Stimulated activated naive CD8-positive, alpha-beta T cell treated with anti-CD3 and anti-CD28 coated beads, Interleukin-15, Interleukin-2, amounts not matched to agents 100 U/mL and 50 U/mL, for 24 hours (primary cell): Measurements from ENCODE around the gene DOCK4.

Experiments
- ATAC-seq: fragments of 150-1000 bp; cut with Tn5 transposase; one replicate; pipeline ENCODE4 v1.10.0; 2021
- DNase-seq: peaks from one replicate; pipeline ENCODE4 v3.0.0; 2021

The DOCK4 gene

DNA sequence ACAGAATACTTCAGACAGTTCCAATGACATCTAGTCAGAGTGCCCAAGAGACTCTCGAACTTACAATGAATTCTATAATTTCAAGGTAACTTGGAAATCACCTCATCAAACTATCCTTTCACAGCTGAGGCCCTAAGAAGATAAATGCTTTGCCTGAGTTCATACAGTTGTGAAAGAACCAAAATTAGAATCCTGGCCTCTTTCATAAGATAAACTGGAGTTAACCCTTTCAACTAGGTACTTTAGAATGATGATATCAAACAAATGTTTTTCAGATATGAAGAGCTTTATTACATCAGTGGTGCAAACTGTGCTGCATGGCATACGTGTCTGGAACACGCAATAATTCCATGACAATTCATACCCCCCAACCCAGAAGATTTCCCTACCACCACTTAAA lies 17.9 kb downstream of the DOCK4 start:
- ATAC-seq = no peak
- no peak for DNase-seq

DNA sequence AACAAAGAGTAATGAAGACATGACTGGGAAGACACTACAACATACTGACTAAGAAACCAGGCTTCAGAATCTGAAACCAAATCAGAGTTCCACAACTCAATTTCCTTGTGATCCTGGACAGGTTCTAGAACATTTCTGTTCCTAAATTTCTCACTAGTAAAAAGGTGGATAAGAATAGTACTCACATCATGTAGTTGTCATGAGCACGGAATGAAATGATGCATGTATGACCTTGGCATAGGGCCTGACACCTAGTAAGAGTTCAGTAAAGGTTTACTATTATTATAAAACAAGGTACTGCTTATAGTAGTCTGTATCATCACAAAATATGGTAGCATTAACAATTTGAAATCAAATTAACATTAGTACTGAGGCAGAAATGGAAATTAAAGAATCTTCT lies 19.9 kb downstream of the DOCK4 start:
- DNase-seq = no peak
- no peak for ATAC-seq

DNA sequence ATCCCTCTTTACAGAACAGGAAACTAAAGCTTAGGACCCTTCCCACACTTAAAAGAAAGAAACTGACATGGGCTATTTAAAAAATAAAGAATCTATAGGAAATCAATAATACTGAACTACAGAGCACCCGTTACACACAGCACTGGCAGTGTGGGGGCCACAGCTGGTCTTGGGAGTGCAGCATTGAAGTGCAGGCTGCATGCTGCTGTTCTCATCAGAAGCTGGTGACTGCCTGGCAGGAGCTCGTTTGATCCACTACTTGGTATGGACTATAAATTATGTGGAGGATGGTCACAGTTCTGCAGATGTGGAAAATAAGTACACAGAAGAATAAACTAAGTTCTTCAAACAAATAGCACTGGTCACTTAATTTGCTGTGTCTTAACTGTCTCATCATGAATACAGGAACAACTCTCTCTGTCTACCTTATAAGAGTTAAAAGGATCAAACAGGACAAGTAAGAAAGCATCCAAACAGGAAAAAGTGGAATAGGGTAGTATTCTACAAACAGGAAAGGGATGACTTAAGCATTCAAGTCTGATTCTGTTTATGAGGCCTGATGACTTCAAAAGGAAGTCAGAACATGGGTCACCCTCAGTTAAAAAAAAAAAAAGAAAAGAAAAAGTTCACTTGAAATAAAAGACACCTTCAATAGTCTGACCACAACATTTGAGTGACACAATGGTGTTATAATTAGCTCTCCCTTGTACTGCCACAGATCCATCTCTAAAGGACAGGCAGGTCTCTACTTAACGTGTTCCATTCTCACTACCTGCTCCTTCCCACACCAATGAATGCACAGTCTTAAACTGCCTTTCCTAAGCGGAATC lies 21.0 kb downstream of the DOCK4 start:
- DNase-seq (no peak), ATAC-seq (no peak)

DNA sequence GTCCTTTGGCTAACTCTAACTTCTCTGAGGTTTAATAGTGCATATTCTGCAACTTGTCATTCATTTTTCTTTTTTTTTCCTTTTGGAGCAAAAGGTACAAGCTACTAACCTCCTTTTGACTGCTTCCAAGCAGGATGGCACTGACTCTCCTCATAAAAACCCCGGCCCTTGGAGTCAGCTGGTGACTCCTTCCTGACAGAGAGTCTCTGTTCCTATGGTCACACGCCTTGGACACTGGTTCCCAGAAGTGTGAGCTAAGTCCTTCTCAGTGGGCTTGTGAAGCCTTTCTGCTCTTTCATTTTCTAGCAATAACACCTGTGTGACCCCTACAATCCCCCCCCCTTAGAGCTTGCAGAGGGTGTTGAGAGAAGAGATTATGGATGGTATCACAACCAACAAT lies 21.7 kb downstream of the DOCK4 start:
- DNase-seq = no peak
- ATAC-seq = no peak

DNA sequence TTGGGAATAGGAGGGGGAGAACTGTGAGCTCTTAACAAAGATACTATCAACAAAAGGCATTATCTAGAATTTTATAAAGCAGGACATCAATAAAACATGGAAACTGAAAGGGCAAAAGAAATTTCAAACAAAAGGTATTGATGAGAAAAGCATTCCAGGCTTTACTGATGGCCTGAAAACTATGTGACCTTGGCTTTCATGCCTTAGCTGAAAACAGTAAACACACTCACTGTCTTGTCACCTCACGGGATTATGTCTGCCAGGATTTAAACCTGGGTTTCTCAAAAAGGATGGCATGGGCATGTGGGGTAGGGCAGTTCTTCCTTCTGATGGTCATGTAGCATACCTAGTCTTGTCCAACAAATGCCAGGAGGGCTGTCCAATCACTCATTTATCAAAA lies 22.9 kb downstream of the DOCK4 start:
- ATAC-seq (no peak), DNase-seq (no peak)

DNA sequence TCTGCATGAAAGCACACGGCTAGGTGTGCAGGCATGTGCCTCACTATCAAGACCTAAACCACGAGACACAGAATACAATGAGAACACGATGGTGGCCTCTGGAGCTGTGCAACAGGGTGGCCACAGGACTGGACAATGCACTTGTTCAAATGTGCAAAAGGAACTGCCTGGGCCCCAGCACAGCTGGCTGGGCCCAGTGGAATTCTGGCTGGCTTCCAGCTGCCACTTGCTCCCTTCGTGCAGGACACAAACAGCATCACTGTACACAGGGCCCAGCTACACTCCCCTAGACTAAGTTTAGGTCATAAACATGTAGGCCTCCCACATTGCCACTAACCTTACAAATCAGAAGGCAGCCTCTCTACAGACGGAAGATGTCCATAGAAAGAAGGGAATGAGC lies 23.4 kb downstream of the DOCK4 start:
- DNase-seq (no peak), ATAC-seq (no peak)

DNA sequence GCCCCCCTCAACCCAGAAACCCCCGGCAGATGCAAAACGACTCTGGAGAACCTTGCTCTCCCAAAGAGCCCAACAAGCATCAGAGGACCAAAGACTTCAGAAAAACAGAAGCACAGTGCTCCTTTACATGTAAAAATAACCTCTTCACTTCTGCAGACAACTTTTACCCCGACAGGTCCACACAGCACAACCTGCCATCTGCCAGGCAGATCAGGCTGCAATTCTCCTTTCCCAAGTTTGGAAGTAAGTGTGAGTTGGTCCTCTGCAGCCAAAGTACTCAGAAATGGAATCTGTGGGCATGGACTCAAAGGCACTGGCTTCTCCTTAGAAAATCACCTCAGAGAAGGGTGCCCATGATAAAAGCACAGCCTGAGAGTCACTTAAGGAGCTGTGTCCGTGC lies 26.0 kb downstream of the DOCK4 start:
- no peak for ATAC-seq
- DNase-seq = no peak

DNA sequence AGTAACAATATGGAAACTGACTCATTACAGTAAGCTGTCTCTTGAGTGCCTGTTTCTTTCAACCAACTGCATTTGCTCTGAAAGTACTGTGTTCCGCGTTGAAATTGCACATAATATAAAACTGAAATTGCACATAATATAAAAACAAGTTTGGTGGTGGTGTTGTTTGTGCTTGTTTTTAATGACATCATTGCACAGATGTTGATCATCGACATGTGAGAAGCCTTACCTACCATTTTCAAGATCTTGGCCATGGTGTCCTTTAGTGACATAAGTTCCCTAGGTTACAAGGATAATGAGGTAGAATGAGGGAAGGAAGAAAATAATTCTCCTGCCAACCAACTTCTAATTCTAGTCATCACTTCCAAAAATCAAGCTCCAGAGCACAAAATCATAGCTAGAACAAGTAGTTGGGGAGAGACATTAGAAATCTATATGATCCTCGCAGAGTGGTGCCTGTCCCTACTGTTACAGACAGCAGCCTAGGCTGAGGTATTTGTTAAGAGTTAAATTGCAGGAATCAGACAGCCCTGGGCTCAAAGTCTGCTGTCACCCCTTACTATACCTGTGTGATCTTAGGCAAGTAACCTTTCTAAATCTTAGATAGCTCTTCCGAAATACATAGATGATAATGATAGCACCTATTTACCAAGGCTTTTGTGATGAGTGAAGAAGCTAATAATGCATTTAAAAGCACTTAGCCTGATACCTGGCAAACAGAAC lies 29.3 kb downstream of the DOCK4 start:
- ATAC-seq (no peak), DNase-seq (no peak)

DNA sequence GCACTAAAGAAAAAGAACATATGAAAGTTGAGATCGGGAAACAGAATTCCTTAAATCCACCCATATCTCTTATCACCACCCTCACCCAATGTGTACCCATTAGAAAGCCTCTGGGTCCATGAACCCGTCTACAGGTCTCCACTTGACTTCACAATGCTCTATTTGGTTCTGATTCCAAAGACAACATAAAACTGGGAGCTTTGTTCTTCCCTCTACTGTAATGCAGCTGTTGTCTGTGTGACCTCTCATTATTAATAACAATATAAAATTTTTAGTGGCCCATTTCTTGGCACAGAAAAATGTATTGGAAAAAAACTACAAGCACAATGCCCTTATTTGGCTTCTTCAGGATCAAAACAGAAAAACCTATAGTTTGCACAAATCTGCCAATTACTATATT lies 30.0 kb downstream of the DOCK4 start:
- ATAC-seq = no peak
- DNase-seq = no peak

DNA sequence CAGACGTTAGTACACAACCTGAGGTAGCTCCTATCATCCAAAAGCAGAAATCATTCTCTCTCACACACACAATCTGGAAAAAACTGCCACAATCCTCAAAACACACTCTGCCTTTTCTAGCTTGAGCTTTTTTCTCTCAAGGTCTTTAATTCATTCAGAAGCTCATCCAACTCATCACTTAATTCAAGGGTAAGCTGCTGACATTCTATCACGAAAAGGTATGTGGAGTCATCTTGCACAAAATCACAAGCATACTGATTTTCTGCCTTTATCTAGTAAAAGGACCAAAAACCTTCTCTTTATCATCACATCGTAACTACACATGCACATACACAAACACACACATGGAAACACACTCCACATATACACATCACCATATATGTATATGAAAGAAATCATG lies 32.0 kb downstream of the DOCK4 start:
- ATAC-seq = no peak
- no peak for DNase-seq

DNA sequence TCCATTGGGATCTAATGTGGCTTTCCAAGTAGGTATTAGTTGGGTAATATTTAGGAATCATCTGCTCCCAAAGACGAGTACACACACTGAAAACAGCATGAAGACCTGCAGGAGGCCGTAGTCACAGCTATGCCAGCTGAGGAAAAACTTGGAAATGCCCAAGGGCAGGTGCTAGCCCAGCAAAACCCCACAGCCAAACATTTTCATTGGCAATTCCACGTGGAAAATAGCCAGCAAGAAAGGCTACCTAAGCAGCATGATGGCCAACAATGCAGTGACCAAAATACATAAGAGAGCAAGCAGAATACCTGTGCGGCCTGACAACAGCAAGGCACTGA lies 32.7 kb downstream of the DOCK4 start:
- DNase-seq (no peak), ATAC-seq (no peak)

DNA sequence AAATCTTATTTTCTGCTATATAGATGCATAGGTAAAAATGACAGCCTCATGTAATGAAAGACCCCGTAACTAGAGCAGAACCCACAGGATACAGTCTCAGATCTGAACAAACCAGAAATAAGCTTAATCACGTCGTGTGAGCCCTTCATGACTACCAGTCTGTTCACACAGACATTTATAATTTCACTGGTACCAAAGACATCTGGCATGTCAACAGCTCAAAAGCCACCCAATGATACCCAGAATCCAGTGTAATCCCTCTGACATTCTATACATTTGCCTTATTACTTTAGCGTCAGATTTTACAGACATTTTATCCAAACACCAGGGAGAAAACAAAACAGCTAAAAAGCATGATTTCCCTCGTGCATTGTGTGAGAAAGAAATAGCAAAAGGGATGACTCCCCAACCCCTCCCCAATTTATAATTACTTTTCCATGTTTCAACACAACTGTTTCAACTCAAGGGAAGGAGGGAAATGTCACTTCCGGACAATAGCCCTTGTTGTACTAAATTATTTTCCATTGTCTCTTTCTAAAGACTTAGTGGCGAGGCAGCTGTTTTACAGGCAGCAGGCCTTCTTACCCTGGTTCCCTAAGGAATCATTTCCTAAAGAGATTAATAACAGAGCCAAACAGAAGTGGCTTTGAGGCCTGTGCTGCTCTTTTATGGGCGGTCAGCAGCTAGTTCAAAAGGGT lies 33.2 kb downstream of the DOCK4 start:
- DNase-seq = no peak
- no peak for ATAC-seq

DNA sequence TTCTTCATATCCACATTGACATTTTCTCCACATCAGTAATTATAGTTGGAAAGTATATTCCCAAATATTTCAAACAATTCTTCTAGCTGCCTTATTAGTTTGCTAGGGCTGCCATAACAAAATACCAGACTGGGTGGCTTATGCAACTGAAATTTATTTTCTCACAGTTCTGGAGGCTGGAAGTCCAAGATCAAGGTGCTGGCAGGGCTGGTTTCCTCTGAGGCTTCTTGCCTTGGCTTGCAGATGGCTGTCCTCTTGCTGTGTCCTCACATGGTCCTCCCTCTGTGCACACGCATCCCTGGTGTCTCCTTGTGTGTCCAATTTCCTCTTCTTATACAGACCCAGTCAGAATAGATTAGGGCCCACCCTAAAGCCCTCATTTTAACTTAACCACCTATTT lies 34.5 kb downstream of the DOCK4 start:
- DNase-seq = no peak
- ATAC-seq = no peak

DNA sequence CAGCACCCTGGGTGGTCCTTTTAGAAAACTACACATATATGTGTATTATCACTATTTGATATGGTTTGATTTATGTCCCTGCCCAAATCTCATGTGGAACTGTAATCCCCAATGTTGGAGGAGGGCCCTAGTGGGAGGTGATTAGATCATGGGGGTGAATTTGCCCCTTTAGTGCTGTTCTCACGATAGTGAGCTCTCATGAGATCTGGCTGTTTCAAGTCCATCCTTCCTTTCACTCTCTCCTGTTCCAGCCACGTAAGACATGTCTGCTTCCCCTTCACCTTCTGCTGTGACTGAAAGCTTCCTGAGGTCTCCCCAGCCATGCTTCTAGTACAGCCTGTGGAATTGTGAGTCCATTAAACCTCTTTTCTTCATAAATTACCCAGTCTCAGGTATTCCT lies 37.3 kb downstream of the DOCK4 start:
- no peak for ATAC-seq
- DNase-seq = no peak

DNA sequence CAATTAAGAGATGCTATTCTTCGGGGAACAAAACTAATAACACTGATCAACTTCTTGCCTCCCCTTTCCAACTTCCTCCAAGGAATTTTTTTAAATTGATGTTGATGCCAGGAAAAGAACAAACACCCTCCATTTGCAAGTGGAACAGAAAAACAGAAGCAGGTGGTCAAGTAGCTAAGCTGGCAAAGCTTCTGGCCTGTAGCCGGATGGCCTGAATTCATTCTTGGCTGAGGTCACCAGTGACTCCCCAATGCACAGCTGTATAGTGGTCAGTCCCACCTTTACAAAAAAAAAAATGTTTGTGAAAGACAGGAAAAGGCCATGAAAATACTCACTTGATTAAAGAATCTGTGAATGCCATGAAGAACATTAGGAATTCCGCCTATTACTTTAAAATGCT lies 39.1 kb downstream of the DOCK4 start:
- DNase-seq (no peak), ATAC-seq (no peak)

DNA sequence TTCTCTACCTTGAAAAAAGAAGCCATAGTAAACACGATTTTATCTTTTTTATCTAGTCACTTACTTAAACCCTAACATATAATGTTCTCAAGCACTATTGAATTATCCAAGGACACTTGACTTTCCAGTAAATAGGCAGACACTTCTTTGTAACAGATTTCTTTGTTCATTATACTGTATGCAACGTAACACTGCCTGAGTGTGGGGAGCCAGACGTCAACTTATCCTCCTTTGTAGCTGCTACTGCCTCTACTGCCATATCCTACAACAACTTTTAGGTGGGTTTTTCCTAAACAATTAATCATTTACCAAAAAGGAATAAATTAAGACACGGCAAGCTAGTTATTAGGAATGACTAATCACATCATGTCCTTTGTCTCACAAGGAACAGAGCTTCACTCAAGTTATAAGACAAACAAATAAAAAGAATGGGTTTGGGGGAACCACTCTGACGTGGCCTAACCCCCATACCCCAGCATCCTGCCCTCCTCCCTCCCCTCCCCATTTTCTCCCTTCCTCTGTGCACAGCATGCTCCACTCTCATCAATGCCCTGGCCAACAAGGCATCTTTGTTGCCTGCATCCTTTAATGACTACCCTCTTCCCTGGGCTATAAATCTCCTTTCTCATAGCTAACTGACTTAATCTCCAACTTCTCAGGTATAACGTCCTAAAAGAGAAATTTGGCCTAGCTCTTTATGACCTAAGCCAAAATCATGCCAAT lies 43.3 kb downstream of the DOCK4 start:
- ATAC-seq (no peak), DNase-seq (no peak)

DNA sequence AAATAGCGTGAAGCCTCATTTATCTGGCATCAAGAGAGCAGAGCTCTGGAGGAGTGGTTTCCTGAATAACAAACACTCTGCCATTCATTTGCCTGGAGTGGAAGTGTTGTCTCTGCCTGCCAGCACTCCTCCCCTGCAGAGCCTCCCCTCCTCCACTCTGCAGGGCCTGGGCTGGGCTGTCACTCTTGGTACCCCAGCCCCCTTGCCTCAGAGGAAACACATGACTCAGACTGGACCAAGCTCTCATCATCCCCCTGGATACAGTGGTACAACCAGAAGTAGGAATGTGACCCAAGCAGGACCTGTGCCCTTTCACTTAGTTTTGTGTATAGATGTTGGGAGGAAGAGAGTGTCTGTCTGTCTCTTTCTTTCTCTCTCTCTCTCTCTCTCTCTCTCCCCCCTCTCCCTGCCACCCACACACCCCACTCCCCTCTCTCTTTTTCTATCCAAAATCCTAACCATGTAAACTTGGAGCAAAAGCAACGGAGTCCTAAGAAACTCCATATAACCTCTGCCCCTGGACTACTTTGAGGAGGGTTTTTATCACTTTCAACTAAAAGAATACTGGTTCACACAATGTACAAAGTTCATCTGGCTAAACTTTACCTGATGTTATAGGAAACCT lies 43.9 kb downstream of the DOCK4 start:
- ATAC-seq = peak; percentile 40
- no peak for DNase-seq

DNA sequence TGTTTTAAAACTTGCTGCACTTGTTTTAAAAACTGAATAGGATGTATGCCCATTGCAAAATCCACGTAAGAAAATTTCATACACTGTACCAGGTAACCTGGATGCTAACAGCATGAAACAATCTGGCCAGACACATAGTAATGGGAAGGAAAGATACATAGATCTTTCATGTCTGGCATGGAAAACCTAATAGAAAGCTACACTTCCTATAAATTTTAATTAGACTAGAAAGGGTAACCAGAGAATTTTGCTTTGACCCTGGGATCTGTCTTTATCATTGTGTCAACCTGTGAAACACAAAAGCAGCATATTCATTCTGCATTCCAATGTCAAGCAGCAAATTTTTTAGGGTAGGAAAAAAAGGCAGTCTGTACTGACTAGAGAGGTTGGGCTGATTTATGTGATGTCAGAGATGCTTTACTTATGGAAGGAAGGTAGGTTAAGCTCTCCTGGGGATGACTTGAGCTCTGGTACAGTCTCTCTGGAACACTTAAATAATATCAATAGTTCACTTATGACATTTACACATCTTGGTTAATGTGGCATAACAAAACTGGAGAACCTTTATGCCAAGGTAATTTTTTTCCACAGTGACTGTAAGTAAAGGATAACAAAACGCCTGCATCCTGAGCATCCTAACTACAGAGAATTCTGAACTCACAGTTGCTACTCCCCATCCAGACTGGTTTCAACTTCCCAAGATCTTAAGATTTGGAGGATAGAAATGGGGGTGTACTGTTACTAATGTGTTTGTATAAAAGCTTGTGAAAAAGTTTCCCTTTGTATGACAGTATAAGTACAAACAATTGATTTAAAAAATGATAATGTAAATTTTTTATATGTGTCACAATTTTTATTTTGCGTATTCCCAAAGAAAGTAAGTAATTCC lies 44.7 kb downstream of the DOCK4 start:
- no peak for DNase-seq

DNA sequence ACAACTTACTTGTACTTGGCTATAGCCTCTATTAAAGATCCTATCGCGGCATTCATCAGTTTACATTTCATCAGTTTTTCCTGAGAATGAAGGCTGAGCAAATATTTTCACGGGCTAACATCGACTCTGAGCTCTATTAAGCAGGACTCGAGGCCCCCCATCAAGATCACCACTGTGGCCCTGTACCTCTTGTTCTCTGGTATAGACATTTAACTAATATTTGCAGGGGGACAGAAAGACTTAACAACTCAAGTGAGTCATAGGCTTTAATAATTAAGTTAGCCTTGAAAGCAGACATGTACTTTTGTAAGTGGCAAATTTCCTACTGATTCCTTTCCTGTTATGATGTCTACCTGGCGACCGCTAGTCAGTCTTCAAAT lies 45.4 kb downstream of the DOCK4 start:
- DNase-seq (no peak), ATAC-seq (no peak)

More for the DNA sequence above, 44.7 kb downstream of the DOCK4 start:
- ATAC-seq = no peak

DNA sequence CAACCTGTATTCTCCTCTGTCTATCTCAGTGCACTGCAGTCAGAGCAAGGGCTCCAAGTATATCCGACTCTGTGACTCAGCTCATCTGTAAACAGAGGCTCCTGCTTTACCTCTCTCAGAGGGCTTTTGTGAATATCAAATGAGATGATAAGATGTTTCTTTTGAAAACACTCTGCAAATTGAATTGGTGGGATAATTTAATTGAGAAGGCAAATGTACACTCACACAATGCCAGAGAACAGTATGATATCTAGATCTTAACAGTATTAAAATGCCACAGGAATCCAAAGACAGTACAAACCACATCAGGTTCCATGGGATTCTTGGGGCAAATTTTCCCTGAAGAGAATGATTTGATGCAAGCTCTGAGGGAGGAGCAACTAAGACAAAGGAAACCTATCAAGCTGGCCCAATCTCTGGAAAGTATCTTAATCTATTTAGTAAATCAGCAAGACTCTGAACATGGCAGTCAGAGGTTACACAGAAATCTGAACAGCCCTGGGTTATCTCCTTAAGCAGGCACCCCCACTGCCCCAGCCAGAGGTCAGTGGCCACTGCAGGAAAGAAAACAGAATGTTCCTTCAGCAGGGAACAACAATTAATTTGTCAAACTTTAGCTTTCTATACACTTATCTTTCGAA lies 45.9 kb downstream of the DOCK4 start:
- ATAC-seq (no peak), DNase-seq (no peak)

DNA sequence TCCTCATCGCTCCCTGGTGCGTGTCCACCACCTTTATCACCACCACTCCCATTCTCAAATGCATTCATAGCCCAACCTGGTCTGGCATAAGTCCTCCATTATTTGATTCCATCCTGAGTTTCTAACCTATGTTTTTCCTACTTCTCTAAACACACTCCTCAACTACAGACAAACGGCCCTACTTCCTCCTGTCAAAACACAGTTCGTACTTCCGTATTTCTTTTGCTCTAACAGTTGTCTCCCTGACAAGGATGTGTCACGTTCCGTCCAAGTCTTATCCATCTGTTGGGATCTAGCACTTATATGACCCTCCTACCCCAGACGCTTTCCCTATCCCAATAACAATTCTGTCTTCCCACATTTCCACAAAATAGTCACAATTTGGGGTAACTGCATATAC lies 46.8 kb downstream of the DOCK4 start:
- ATAC-seq = no peak
- no peak for DNase-seq
